Neural progenitor cell (in vitro differentiated cells): ENCODE data around the gene PLA2G4A. TPM values are rescaled to one million over a fixed set of nuclear protein-coding genes. Genes with fewer than 3 reads are reported as not detected.

Experiments used
- DNase-seq: peaks from one replicate; pipeline ENCODE4 v3.0.0-alpha.2; 2016; ENCODE audit warnings: low spot score
- H2AFZ ChIP-seq: fragments of 200-600 bp; sonication (generic); replicated peaks from 2 replicates; pipeline ENCODE4 v1.6.1; 2016; ENCODE audit warnings: antibody characterized with exemption
- H3F3A ChIP-seq: fragments of 200-600 bp; sonication (generic); 2 replicates; pipeline ENCODE4 v1.6.1; 2016; ENCODE audit warnings: antibody characterized with exemption, low read depth
- H3K27ac ChIP-seq: fragments of 200-600 bp; sonication (generic); 2 replicates; pipeline ENCODE4 v1.5.1; 2016; ENCODE audit warnings: mild to moderate bottlenecking
- H3K27me3 ChIP-seq: fragments of 200-600 bp; sonication (generic); 2 replicates; pipeline ENCODE4 v1.6.1; 2016; ENCODE audit warnings: mild to moderate bottlenecking, moderate library complexity
- H3K36me3 ChIP-seq: fragments of 200-600 bp; sonication (generic); 2 replicates; pipeline ENCODE4 v1.5.1; 2016
- H3K4me1 ChIP-seq: fragments of 200-600 bp; sonication (generic); 2 replicates; pipeline ENCODE4 v1.6.1; 2016; ENCODE audit warnings: mixed run types
- H3K4me2 ChIP-seq: fragments of 200-600 bp; sonication (generic); 2 replicates; pipeline ENCODE4 v1.6.1; 2016
- H3K4me3 ChIP-seq: fragments of 200-600 bp; sonication (generic); 2 replicates; pipeline ENCODE4 v1.5.1; 2016
- H3K79me2 ChIP-seq: fragments of 200-600 bp; sonication (generic); 2 replicates; pipeline ENCODE4 v1.6.1; 2016; ENCODE audit warnings: low read depth
- H3K9ac ChIP-seq: fragments of 200-600 bp; sonication (generic); 2 replicates; pipeline ENCODE4 v1.6.1; 2016
- H3K9me3 ChIP-seq: fragments of 200-600 bp; sonication (generic); 2 replicates; pipeline ENCODE4 v1.5.1; 2016; ENCODE audit warnings: low read depth
- H4K20me1 ChIP-seq: fragments of 200-600 bp; sonication (generic); 2 replicates; pipeline ENCODE4 v1.6.1; 2016; ENCODE audit warnings: low read depth
- H3K27ac Mint-ChIP-seq: 3 replicates; pipeline ENCODE4 v1.8.0; 2021; ENCODE audit warnings: mixed read lengths
- H3K27me3 Mint-ChIP-seq: 2 replicates; pipeline ENCODE4 v1.8.0; 2022; ENCODE audit warnings: low read depth, mild to moderate bottlenecking, inconsistent platforms, moderate library complexity, mixed read lengths; ENCODE audit not compliant: insufficient read depth
- H3K36me3 Mint-ChIP-seq: 3 replicates; pipeline ENCODE4 v1.8.0; 2021; ENCODE audit warnings: mixed read lengths
- H3K4me1 Mint-ChIP-seq: 3 replicates; pipeline ENCODE4 v1.8.0; 2021; ENCODE audit warnings: mixed read lengths
- H3K4me3 Mint-ChIP-seq: 3 replicates; pipeline ENCODE4 v1.8.0; 2021; ENCODE audit warnings: mild to moderate bottlenecking, moderate library complexity, mixed read lengths
- H3K9me3 Mint-ChIP-seq: 3 replicates; pipeline ENCODE4 v1.8.0; 2020; ENCODE audit warnings: mixed read lengths
- EZH2 ChIP-seq: fragments of 200-600 bp; sonication (generic); IDR thresholded peaks from 2 replicates; pipeline ENCODE4 v1.6.1; 2017; ENCODE audit warnings: antibody characterized with exemption, mild to moderate bottlenecking, moderate library complexity
- EZH2phosphoT487 ChIP-seq: fragments of 200-600 bp; sonication (generic); IDR thresholded peaks from 2 replicates; pipeline ENCODE4 v1.6.1; 2017; ENCODE audit warnings: antibody characterized with exemption
- total RNA-seq: library from RNA; depleted of rRNA; stranded (reverse); fragments of >200 nt; gene quantifications from 2 replicates; pipeline ENCODE4 v1.2.3, GENCODE V29; 2015; ENCODE audit warnings: low replicate concordance
- TF ChIP-seq, protein P1 (sequence below): fragments of 200-600 bp; sonication (generic); IDR thresholded peaks from 2 replicates; pipeline ENCODE4 v1.5.1; 2017; ENCODE audit warnings: antibody characterized with exemption, mild to moderate bottlenecking

PLA2G4A gene
- total RNA-seq, 1 donor from 2014 or later: 1.0 TPM

DNA sequence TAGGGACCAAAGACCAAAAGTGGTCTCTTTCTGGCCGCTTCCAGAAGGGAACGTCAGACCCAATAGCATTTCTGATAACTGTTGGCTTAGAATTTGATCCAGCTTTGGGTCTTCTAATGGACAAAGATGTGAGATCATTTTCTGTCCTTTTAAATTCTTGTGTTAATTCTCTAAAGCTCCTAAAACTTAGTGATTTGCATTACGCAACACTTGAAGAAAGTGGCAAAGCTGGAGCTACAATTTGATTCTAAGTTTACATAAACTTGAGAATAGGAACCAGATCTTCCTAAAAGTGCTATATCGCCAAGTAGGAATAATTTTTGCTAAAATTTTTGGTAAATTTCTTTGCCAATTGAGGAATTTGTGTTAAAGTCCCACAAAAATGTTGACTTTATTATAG lies 21.6 kb upstream of the PLA2G4A start:
- H3K9me3 ChIP-seq: no peaks in the 10 kb centered on the region
- H3K4me1 ChIP-seq: no peaks in the 10 kb centered on the region
- H3K4me3 ChIP-seq: no peak overlapping the region
- Mint-ChIP-seq H3K27me3 (no peaks in the 10 kb centered on the region), H3K4me3 (no peak overlapping the region), H3K36me3 (no peaks in the 10 kb centered on the region), H3K9me3 (no peaks in the 10 kb centered on the region), H3K4me1 (no peaks in the 10 kb centered on the region), H3K27ac (no peak overlapping the region)
- H2AFZ ChIP-seq: no peak overlapping the region
- no peak overlapping the region for H3K9ac ChIP-seq
- H4K20me1 ChIP-seq: no peaks in the 10 kb centered on the region
- H3K27ac ChIP-seq: no peak overlapping the region
- no peak for DNase-seq
- no peaks in the 10 kb centered on the region for H3K27me3 ChIP-seq
- H3K4me2 ChIP-seq: no peak overlapping the region
- no peaks in the 10 kb centered on the region for H3K36me3 ChIP-seq
- TF ChIP-seq EZH2phosphoT487: no peak
- no peaks in the 10 kb centered on the region for H3K79me2 ChIP-seq
- H3F3A ChIP-seq: no peaks in the 10 kb centered on the region

DNA sequence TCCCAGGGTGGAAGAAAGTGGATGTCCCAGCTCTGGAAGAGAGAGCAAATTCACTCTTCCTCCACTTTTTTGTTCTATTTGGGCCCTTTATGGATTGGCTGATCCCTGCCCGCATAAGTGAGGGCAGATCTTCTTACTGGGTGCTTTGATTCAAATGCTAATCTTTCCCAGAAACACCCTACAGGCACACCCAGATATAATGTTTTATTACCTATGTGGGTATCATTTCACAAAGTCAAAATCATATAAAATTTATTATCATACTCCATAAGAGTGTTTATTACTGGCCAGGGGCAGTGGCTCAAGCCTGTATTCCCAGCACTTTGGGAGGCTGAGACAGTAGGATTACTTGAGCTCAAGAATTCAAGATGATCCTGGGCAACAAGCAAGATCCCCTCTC lies 16.9 kb upstream of the PLA2G4A start:
- Histone ChIP-seq H3K79me2 (no peaks in the 10 kb centered on the region), H3K9ac (no peak overlapping the region), H3K9me3 (no peaks in the 10 kb centered on the region), H3K4me2 (no peak overlapping the region), H3K27me3 (no peaks in the 10 kb centered on the region), H3K36me3 (no peaks in the 10 kb centered on the region), H4K20me1 (no peaks in the 10 kb centered on the region), H2AFZ (no peak overlapping the region), H3F3A (no peaks in the 10 kb centered on the region), H3K4me3 (no peak overlapping the region), H3K4me1 (no peaks in the 10 kb centered on the region), H3K27ac (no peak overlapping the region)
- TF ChIP-seq EZH2phosphoT487: no peak
- H3K4me3 Mint-ChIP-seq: no peak overlapping the region
- H3K27me3 Mint-ChIP-seq: no peaks in the 10 kb centered on the region
- DNase-seq: no peak
- H3K27ac Mint-ChIP-seq: no peak overlapping the region
- no peaks in the 10 kb centered on the region for H3K4me1 Mint-ChIP-seq
- no peaks in the 10 kb centered on the region for H3K36me3 Mint-ChIP-seq
- no peaks in the 10 kb centered on the region for H3K9me3 Mint-ChIP-seq

DNA sequence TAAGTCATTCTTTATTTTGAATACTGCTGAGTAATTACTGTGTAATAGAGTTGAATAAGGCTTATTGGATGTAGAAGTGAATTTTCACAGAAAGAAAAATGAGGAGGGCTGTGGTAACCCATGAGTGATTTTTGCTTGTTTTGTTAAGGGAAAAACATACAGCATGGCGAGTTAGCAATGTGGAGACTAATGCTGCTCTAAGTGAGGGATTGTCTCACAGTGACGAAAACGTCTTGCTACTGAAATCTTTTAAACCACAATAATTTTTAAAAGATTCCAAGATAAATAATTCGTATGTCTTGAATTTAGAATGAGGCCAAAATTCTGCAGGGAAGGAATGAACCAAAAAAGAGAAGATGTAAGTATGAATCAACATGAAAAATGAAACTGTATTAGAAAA lies 16.2 kb upstream of the PLA2G4A start:
- no peak for DNase-seq
- H3K4me2 ChIP-seq: no peak overlapping the region
- TF ChIP-seq, protein P1, sequence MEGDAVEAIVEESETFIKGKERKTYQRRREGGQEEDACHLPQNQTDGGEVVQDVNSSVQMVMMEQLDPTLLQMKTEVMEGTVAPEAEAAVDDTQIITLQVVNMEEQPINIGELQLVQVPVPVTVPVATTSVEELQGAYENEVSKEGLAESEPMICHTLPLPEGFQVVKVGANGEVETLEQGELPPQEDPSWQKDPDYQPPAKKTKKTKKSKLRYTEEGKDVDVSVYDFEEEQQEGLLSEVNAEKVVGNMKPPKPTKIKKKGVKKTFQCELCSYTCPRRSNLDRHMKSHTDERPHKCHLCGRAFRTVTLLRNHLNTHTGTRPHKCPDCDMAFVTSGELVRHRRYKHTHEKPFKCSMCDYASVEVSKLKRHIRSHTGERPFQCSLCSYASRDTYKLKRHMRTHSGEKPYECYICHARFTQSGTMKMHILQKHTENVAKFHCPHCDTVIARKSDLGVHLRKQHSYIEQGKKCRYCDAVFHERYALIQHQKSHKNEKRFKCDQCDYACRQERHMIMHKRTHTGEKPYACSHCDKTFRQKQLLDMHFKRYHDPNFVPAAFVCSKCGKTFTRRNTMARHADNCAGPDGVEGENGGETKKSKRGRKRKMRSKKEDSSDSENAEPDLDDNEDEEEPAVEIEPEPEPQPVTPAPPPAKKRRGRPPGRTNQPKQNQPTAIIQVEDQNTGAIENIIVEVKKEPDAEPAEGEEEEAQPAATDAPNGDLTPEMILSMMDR: no peak
- TF ChIP-seq EZH2phosphoT487 (no peak), EZH2 (no peak)
- no peak overlapping the region for H3K9ac ChIP-seq
- no peaks in the 10 kb centered on the region for H3K27me3 ChIP-seq
- no peaks in the 10 kb centered on the region for H3K4me1 ChIP-seq
- Mint-ChIP-seq H3K9me3 (no peaks in the 10 kb centered on the region), H3K4me1 (no peaks in the 10 kb centered on the region), H3K27me3 (no peaks in the 10 kb centered on the region), H3K27ac (no peak overlapping the region), H3K36me3 (no peaks in the 10 kb centered on the region), H3K4me3 (no peak overlapping the region)
- no peaks in the 10 kb centered on the region for H3F3A ChIP-seq
- H3K4me3 ChIP-seq: no peak overlapping the region
- H3K9me3 ChIP-seq: no peaks in the 10 kb centered on the region
- no peak overlapping the region for H2AFZ ChIP-seq
- no peaks in the 10 kb centered on the region for H4K20me1 ChIP-seq
- no peak overlapping the region for H3K27ac ChIP-seq
- no peaks in the 10 kb centered on the region for H3K79me2 ChIP-seq
- H3K36me3 ChIP-seq: no peaks in the 10 kb centered on the region

DNA sequence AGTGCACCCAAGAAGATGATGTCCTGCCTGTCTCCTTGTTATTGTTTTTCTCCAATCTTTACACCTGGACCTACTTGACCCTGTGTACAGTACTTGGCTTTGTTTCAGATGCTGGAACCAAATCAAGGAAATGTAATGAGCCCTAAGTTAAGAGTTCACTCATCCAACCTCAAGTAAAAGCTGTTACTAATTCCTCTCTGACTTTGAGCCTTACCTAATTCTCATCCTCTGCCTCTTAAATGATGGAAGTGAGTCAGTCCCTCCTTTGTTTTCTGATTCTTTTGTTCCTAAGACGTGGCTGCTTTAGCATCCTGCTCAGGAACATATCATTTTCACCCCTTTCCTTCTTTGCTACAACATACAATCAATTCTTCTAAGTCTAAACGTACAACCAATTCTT lies 15.3 kb upstream of the PLA2G4A start:
- Histone ChIP-seq H2AFZ (no peak overlapping the region), H3F3A (no peaks in the 10 kb centered on the region), H4K20me1 (no peaks in the 10 kb centered on the region)

More for the DNA sequence above, 15.3 kb upstream of the PLA2G4A start:
- no peaks in the 10 kb centered on the region for H3K4me1 Mint-ChIP-seq
- H3K4me3 Mint-ChIP-seq: no peak overlapping the region
- TF ChIP-seq, protein P1: no peak
- Histone ChIP-seq H3K27ac (no peak overlapping the region), H3K27me3 (no peaks in the 10 kb centered on the region), H3K36me3 (no peaks in the 10 kb centered on the region), H3K4me2 (no peak overlapping the region), H3K79me2 (no peaks in the 10 kb centered on the region), H3K9me3 (no peaks in the 10 kb centered on the region), H3K4me1 (no peaks in the 10 kb centered on the region), H3K9ac (no peak overlapping the region), H3K4me3 (no peak overlapping the region)
- no peaks in the 10 kb centered on the region for H3K9me3 Mint-ChIP-seq
- H3K27ac Mint-ChIP-seq: no peak overlapping the region
- no peaks in the 10 kb centered on the region for H3K27me3 Mint-ChIP-seq
- DNase-seq: no peak
- H3K36me3 Mint-ChIP-seq: no peaks in the 10 kb centered on the region
